ENCODE results near the gene IL2RA.

The IL2RA gene

DNA sequence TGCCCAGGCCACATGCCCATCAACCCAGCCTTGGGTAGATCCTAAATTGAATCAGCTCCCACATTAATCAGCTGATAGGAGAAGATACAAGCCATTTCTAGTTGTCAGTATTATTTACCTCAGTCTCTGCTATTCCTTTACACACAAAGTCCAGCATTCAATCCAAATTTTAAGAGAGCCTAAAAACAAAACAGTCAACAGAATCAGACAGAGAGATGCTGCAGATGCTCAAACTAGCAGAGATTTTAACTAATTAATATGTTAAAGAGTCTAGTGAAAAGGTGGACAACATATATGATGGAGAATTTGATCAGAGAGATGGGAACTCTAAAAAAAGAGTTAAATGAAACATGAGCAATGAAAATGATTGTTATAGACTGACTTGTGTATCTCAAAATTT, 70.5 kb downstream of the IL2RA start:
- no peak overlapping the region for H3K4me3 ChIP-seq (ENCODE audit: low read length)
- TF ChIP-seq, protein P1, sequence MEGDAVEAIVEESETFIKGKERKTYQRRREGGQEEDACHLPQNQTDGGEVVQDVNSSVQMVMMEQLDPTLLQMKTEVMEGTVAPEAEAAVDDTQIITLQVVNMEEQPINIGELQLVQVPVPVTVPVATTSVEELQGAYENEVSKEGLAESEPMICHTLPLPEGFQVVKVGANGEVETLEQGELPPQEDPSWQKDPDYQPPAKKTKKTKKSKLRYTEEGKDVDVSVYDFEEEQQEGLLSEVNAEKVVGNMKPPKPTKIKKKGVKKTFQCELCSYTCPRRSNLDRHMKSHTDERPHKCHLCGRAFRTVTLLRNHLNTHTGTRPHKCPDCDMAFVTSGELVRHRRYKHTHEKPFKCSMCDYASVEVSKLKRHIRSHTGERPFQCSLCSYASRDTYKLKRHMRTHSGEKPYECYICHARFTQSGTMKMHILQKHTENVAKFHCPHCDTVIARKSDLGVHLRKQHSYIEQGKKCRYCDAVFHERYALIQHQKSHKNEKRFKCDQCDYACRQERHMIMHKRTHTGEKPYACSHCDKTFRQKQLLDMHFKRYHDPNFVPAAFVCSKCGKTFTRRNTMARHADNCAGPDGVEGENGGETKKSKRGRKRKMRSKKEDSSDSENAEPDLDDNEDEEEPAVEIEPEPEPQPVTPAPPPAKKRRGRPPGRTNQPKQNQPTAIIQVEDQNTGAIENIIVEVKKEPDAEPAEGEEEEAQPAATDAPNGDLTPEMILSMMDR (conservative IDR thresholded peaks at IDR 0.05; ENCODE audit: low read depth, low read length) = no peak
- DNase-seq (ENCODE audit: low read depth) = no peak

DNA sequence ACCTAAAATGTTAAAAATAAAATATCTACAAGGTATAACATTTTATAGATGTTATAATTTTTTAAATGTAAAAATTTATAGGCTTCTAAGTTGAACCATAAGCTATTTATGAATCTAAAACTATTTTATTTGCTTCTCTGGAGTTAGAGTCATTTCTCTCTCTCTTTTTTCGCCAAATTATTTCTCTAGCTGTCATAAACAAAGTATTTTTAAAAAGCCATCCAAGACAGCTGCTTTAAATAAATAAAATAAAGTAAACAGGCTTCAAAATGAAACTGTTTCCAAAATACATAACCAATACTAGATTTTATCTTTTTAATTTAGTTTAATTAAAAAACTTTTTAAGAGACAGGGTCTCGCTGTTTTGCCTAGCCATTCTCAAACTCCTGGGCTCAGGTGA, 72.4 kb downstream of the IL2RA start:
- no peak overlapping the region for H3K4me3 ChIP-seq (ENCODE audit: low read length)
- TF ChIP-seq, protein P1 (conservative IDR thresholded peaks at IDR 0.05; ENCODE audit: low read depth, low read length) = no peak
- DNase-seq (ENCODE audit: low read depth) = no peak

DNA sequence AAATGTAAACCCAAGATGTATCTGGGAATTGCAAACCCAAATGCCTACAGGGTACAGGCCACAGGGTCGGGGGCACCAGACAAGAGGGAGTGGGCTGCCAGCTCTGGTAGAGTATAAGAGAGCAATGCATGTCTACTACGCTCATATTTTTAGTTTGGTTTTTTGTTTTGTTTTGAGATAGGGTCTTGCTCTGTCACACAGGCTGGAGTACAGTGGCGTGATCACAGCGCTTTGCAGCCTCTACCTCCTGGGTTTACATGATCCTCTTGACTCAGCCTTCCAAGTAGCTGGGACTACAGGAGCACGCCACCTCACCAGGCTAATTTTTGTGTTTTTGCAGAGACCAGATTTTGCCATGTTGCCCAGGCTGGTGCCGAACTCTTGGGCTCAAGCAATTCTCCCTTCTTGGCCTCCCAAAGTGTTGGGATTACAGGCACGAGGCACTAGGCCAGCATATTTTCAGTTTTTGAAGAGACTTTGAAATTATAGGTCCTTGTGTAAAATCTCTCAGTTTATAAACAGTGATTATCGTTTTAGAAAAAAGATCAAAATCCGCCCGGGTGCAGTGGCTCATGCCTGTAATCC, 73.7 kb downstream of the IL2RA start:
- no peak for DNase-seq (ENCODE audit: low read depth)
- no peak overlapping the region for H3K4me3 ChIP-seq (ENCODE audit: low read length)
- TF ChIP-seq, protein P1 (conservative IDR thresholded peaks at IDR 0.05; ENCODE audit: low read depth, low read length) = no peak

DNA sequence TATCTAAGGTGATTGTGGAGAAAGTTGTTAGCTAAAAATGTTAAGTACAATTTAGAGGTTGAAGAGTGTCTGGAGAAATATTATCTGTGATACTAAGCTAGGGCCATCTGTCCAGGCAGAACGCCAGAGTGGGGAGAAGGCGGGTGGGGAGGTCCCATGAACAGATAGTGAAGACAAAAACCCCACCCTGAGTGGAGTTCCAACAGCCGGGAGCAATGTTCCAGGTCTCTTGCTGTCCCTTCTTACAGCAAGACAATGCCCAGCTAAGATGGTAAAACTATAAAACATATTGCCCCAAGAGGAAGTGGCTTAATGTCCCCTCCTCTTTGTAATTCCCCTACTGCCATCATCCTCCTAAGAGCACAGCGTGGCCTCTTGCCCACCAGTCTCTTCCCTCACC, 74.4 kb downstream of the IL2RA start:
- DNase-seq (ENCODE audit: low read depth) = no peak
- TF ChIP-seq, protein P1 (conservative IDR thresholded peaks at IDR 0.05; ENCODE audit: low read depth, low read length) = no peak
- H3K4me3 ChIP-seq (ENCODE audit: low read length) = no peak overlapping the region

DNA sequence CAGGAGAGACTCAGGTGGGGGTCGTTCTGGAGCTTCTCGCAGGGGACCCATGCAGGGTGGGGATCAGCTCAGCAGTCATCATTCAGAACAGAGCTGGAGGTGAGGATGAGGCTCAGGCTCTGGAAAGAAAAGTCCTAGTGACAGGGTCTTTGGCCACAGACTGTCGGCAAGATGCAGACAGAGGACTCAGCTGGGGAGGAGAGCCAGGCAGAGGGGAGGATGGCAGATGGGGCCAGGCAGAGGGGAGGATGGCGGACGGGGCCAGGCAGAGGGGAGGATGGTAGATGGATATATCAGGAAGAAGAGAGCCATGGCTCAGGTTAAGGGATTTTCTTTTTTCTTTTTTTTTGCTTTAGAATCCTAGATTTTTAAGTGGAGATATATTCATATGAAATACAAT, 77.1 kb downstream of the IL2RA start:
- TF ChIP-seq, protein P1 (conservative IDR thresholded peaks at IDR 0.05; ENCODE audit: low read depth, low read length) = no peak
- DNase-seq (ENCODE audit: low read depth) = no peak
- H3K4me3 ChIP-seq (ENCODE audit: low read length) = no peak overlapping the region

DNA sequence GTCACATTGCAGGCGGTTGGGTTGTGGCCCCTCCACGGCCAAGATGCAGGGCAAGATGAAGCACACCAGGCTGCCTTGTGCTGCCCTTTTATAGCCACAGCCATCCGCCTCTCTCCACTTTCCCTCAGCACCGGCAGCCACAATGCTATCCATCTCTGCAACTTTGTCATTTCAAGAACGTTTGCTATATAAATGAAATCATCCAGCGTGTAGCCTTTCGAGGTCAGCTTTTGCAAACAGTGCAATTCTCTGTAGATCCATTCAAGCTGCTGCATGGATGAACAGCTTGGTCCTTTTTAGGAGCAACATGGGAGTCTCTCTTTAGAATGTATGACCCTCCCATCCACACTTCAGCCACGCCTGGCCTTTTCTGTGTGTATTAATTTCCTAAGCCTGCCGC, 78.4 kb downstream of the IL2RA start:
- TF ChIP-seq, protein P1 (conservative IDR thresholded peaks at IDR 0.05; ENCODE audit: low read depth, low read length) = no peak
- no peak overlapping the region for H3K4me3 ChIP-seq (ENCODE audit: low read length)
- no peak for DNase-seq (ENCODE audit: low read depth)

DNA sequence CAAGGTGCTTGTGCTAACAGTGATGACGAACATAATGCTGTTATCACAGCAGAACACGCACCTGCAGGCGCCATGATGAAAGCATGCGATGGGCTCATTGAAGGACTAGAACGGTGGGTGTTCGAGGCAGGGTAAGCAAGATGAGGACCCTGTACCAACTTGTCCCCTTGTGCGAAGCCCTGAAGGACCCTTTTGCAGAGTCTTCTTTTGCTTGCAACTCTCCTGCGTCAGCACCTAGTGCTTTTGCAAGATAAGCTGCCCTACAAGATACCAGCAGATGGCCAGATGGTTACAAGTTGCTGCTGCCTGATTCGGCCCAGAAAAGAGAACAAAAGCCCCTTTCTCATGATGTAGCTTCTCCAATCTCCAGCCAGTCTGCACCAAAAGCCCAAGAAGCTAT, 80.6 kb downstream of the IL2RA start:
- DNase-seq (ENCODE audit: low read depth) = no peak
- H3K4me3 ChIP-seq (ENCODE audit: low read length) = no peak overlapping the region
- TF ChIP-seq, protein P1 (conservative IDR thresholded peaks at IDR 0.05; ENCODE audit: low read depth, low read length) = no peak
